SW480 (cell line): ENCODE measurements around the gene PVALEF.

ENCODE experiments used
- DNase-seq: peaks from one replicate; pipeline ENCODE4 v3.0.0-alpha.2; 2016; ENCODE audit warnings: low spot score

PVALEF gene

GRCh38 chr17:81165246-81166032 lies at the start of gene PVALEF:
PVALEF (plus strand) TSS chr17:81165507; CDS start chr17:81181227, 15,720 bp downstream.
- peak; percentile 29 for DNase-seq

- DNase-seq: no peak
These were observed 49.4 kb upstream of the PVALEF start for GRCh38 chr17:81115749-81116464.

GRCh38 chr17:81116704-81117103 lies 48.6 kb upstream of the PVALEF start:
- no peak for DNase-seq

- DNase-seq: no peak
These were observed 47.6 kb upstream of the PVALEF start for GRCh38 chr17:81117672-81118198.

- no peak for DNase-seq
These were observed 46.7 kb upstream of the PVALEF start for GRCh38 chr17:81118308-81119221.

GRCh38 chr17:81119223-81120148 lies 45.8 kb upstream of the PVALEF start:
- DNase-seq: peak; percentile 87

GRCh38 chr17:81120149-81120484 lies 45.2 kb upstream of the PVALEF start:
- DNase-seq: no peak

- DNase-seq: no peak
These were observed 44.3 kb upstream of the PVALEF start for GRCh38 chr17:81120695-81121621.

GRCh38 chr17:81121841-81122733 lies 43.2 kb upstream of the PVALEF start:
- no peak for DNase-seq

- DNase-seq: no peak
These were observed 42.0 kb upstream of the PVALEF start for GRCh38 chr17:81123052-81124048.

GRCh38 chr17:81124377-81124776 lies 40.9 kb upstream of the PVALEF start:
- no peak for DNase-seq

GRCh38 chr17:81125573-81126081 lies 39.7 kb upstream of the PVALEF start:
- DNase-seq: peak; percentile 61

- DNase-seq: no peak
These were observed 38.8 kb upstream of the PVALEF start for GRCh38 chr17:81126281-81127132.

- DNase-seq: no peak
These were observed 38.2 kb upstream of the PVALEF start for GRCh38 chr17:81127133-81127455.

- no peak for DNase-seq
These were observed 37.7 kb upstream of the PVALEF start for GRCh38 chr17:81127526-81128177.

GRCh38 chr17:81128338-81128737 lies 37.0 kb upstream of the PVALEF start:
- no peak for DNase-seq
